B cell (primary cell): ENCODE measurements around the gene MPP2. TPM values are rescaled to one million over a fixed set of nuclear protein-coding genes. Genes with fewer than 3 reads are reported as not detected.
A peak's percentile ranks its signal among the peaks of the same experiment; 100 is the strongest.

ENCODE experiments used
- ATAC-seq: fragments of 200-7000 bp; cut with Tn5 transposase; one replicate; pipeline ENCODE4 v1.10.0; 2021; ENCODE audit warnings: low read depth, mild to moderate bottlenecking, moderate number of reproducible peaks, moderate library complexity
- CTCF ChIA-PET: fragments of 350-600 bp; sonication (Branson Sonifier 250); formaldehyde crosslinking; loops from one replicate; lab custom pipeline; 2021; ENCODE audit warnings: antibody characterized with exemption, inconsistent platforms; lab: Charles Lee
- POLR2A ChIA-PET: fragments of 350-600 bp; sonication (Branson Sonifier 250); formaldehyde crosslinking; loops from one replicate; lab custom pipeline; 2021; ENCODE audit warnings: antibody characterized with exemption; lab: Charles Lee
- DNase-seq: peaks from one replicate; pipeline ENCODE4 v3.0.0; 2013
- H2AFZ ChIP-seq: 2 replicates; pipeline ENCODE4 v1.6.1; 2012; ENCODE audit warnings: mild to moderate bottlenecking, low read depth, low read length; ENCODE audit not compliant: insufficient read depth, poor library complexity, severe bottlenecking
- H3K27ac ChIP-seq, 2 donors: 1 replicate in 1 of 2; 2 replicates in 1 of 2; pipeline ENCODE4 v1.5.1; 2012 to 2013; ENCODE audit warnings: low read length in 2 of 2, mild to moderate bottlenecking in 2 of 2, moderate library complexity in 1 of 2
- H3K27me3 ChIP-seq, 4 experiments: fragments of 200-600 bp in 1 of 4; sonication (generic) in 1 of 4; replicated peaks in 1 of 4; 1 replicate in 2 of 4; 2 replicates in 2 of 4; pipeline versions ENCODE4 v1.6.1 to v1.7.0; 2013 to 2016; ENCODE audit warnings: low read length in 3 of 4, mild to moderate bottlenecking in 2 of 4, mixed read lengths in 1 of 4, moderate library complexity in 1 of 4; ENCODE audit not compliant: insufficient read depth in 4 of 4, control insufficient read depth in 3 of 4; ENCODE audit errors: control extremely low read depth in 1 of 4
- H3K36me3 ChIP-seq, 2 experiments: replicated peaks in 1 of 2; 1 replicate in 1 of 2; 2 replicates in 1 of 2; pipeline versions ENCODE4 v1.6.1 to v1.7.1; 2013; ENCODE audit warnings: low read length in 1 of 2; ENCODE audit not compliant: insufficient read depth in 2 of 2, control insufficient read depth in 1 of 2; ENCODE audit errors: control extremely low read depth in 1 of 2, extremely low read depth in 1 of 2
- H3K4me1 ChIP-seq, 2 donors: fragments of 200-600 bp in 1 of 2; sonication (generic) in 1 of 2; 1 replicate in 1 of 2; 2 replicates in 1 of 2; pipeline versions ENCODE4 v1.5.1 to v1.6.1; 2013 to 2017; ENCODE audit warnings: low read length in 2 of 2; ENCODE audit not compliant: control insufficient read depth in 2 of 2, insufficient read depth in 2 of 2
- H3K4me2 ChIP-seq: replicated peaks from 2 replicates; pipeline ENCODE3; 2012; ENCODE audit warnings: mild to moderate bottlenecking, low read depth, low read length; ENCODE audit not compliant: poor library complexity, severe bottlenecking
- H3K4me3 ChIP-seq, 5 experiments: fragments of 200-600 bp in 1 of 5; sonication (generic) in 1 of 5; 1 replicate in 3 of 5; 2 replicates in 2 of 5; pipeline versions ENCODE4 v1.5.1 to v1.7.0; 2011 to 2016; ENCODE audit warnings: low read length in 4 of 5, mild to moderate bottlenecking in 4 of 5, low read depth in 2 of 5, control low read depth in 1 of 5, moderate library complexity in 1 of 5; ENCODE audit not compliant: insufficient read depth in 1 of 5; ENCODE audit errors: control extremely low read depth in 1 of 5, extremely low read depth in 1 of 5
- H3K79me2 ChIP-seq: fragments of 200-600 bp; sonication (generic); one replicate; pipeline ENCODE4 v1.6.0; 2016; ENCODE audit warnings: low read length; ENCODE audit not compliant: control insufficient read depth, insufficient read depth
- H3K9ac ChIP-seq: fragments of 200-600 bp; sonication (generic); 2 replicates; pipeline ENCODE4 v1.6.1; 2017; ENCODE audit warnings: mild to moderate bottlenecking, low read length, moderate library complexity
- H3K9me3 ChIP-seq, 3 donors: one replicate each; pipeline versions ENCODE4 v1.6.1 to v1.7.1; 2013; ENCODE audit warnings: low read length in 2 of 3; ENCODE audit not compliant: control insufficient read depth in 2 of 3, insufficient read depth in 1 of 3; ENCODE audit errors: control extremely low read depth in 1 of 3
- H4K20me1 ChIP-seq: 2 replicates; pipeline ENCODE4 v1.6.0; 2012; ENCODE audit warnings: mild to moderate bottlenecking, low read length; ENCODE audit not compliant: insufficient read depth, control insufficient read depth, poor library complexity, severe bottlenecking
- H3K27ac Mint-ChIP-seq: one replicate; pipeline ENCODE4 v1.8.0; 2021; ENCODE audit warnings: mixed read lengths
- H3K27me3 Mint-ChIP-seq: one replicate; pipeline ENCODE4 v1.8.0; 2021; ENCODE audit warnings: mixed read lengths
- H3K4me1 Mint-ChIP-seq: one replicate; pipeline ENCODE4 v1.8.0; 2021; ENCODE audit warnings: mixed read lengths
- H3K4me3 Mint-ChIP-seq: one replicate; pipeline ENCODE4 v1.8.0; 2021; ENCODE audit warnings: mixed read lengths
- H3K9me3 Mint-ChIP-seq: one replicate; pipeline ENCODE4 v1.8.0; 2022; ENCODE audit warnings: mixed read lengths; ENCODE audit not compliant: insufficient read depth
- CTCF ChIP-seq: fragments of 200-600 bp; IDR thresholded peaks from one replicate; pipeline ENCODE4 v1.8.0; 2022; ENCODE audit warnings: antibody characterized with exemption, mild to moderate bottlenecking
- EZH2 ChIP-seq: IDR thresholded peaks from 2 replicates; pipeline ENCODE4 v1.6.1; 2012; ENCODE audit warnings: borderline replicate concordance, low read depth, mild to moderate bottlenecking, moderate library complexity, low read length; ENCODE audit not compliant: insufficient read depth, poor library complexity, severe bottlenecking
- WGBS: methylation state at CpG from one replicate; pipeline ENCODE4 v1.1.5; 2013; ENCODE audit warnings: missing lambda C conversion rate; ENCODE audit not compliant: insufficient coverage; 5-methylcytosine and 5-hydroxymethylcytosine counted together
- intact Hi-C: fragments of 100-400 bp; cut with micrococcal nuclease; formaldehyde crosslinking; loops from one replicate; pipeline ENCODE4 v1.10.0; 2022
- polyA plus RNA-seq: library from polyadenylated mRNA; depleted of rRNA; stranded (reverse); fragments of >200 nt; gene quantifications from 2 replicates; pipeline ENCODE4 v1.2.3, GENCODE V29; 2012
- total RNA-seq, 2 donors: library from RNA; stranded (reverse); fragments of 120-200 nt in 1 of 2; gene quantifications; 1 replicate in 1 of 2; 2 replicates in 1 of 2; pipeline versions ENCODE4 v1.2.3 to v1.2.4, GENCODE V29; 2013 to 2022

The MPP2 gene
- total and polyA plus RNA-seq, 2 donors (not counting 1 experiment from before 2014, with no cell fraction given): 0.15 TPM; not detected in 1

- Histone ChIP-seq H3K27me3 (peaks cover 0 to 73% (median 36%) of the 10 kb centered on the region in 4 experiments), H3K4me1 (peaks cover 27 to 32% of the 10 kb centered on the region in 2 donors), H3K79me2 (no peaks in the 10 kb centered on the region), H3K9ac (peak overlapping the region; percentile 67), H2AFZ (peak overlapping the region; percentile 74), H3K36me3 (no peaks in the 10 kb centered on the region), H3K4me3 (peak overlapping the region in 4 of 5 experiments; percentile 42 to 73 (median 50)), H3K27ac (no peak overlapping the region), H3K9me3 (peaks cover 0 to 24% (median 0%) of the 10 kb centered on the region in 3 donors), H4K20me1 (no peaks in the 10 kb centered on the region), H3K4me2 (peak overlapping the region; percentile 98)
- ATAC-seq (no peak), DNase-seq (peak; percentile 44)
- POLR2A ChIA-PET: interaction anchor here (0.6 kb wide), 1 partner anchor 112 kb away, joined by 5 read pairs; no protein-coding TSS in a partner anchor
- CTCF ChIA-PET: no interaction called here
- 20% methylated on average over 20 of the region's 37 CpGs for WGBS
- intact Hi-C loops: no loop called here
- H3K4me3 Mint-ChIP-seq: peak overlapping the region; percentile 81
- H3K27ac Mint-ChIP-seq: no peak overlapping the region
- H3K4me1 Mint-ChIP-seq: peaks cover 26% of the 10 kb centered on the region
- H3K9me3 Mint-ChIP-seq: no peaks in the 10 kb centered on the region
- peaks cover 57% of the 10 kb centered on the region for H3K27me3 Mint-ChIP-seq
- TF ChIP-seq EZH2 (no peak), CTCF (no peak)
Observed at GRCh38 chr17:43905985-43906852, 1.1 kb downstream of the MPP2 start.
